ENCODE measurements around the gene RGL3. TPM values are rescaled to one million over a fixed set of nuclear protein-coding genes. Genes with fewer than 3 reads are reported as not detected.

Gene RGL3
- total RNA-seq, 1 experiment from 2014 or later: 100 TPM

GRCh38 chr19:11359421-11359820, 59.7 kb downstream of the RGL3 start:
- Histone ChIP-seq H3K36me3 (ENCODE audit: low read depth) (peaks cover 5% of the 10 kb centered on the region; the same call in 1 of the 2 replicates), H3K27me3 (ENCODE audit: insufficient read depth, low read depth) (no peaks in the 10 kb centered on the region), H3K4me3 (no peak overlapping the region), H3K4me2 (no peak overlapping the region; the same call in 1 of the 2 replicates), H3K9me3 (ENCODE audit: insufficient read depth, low read depth) (no peaks in the 10 kb centered on the region), H2AFZ (no peak overlapping the region), H3F3A (ENCODE audit: insufficient read depth, low read depth) (peaks cover 30% of the 10 kb centered on the region; the same call in 1 of the 2 replicates), H3K9me2 (ENCODE audit: insufficient read depth) (no peaks in the 10 kb centered on the region), H3K27ac (no peak overlapping the region), H4K20me1 (ENCODE audit: insufficient read depth) (peaks cover 6% of the 10 kb centered on the region), H3K79me2 (ENCODE audit: low read depth) (peaks cover 7% of the 10 kb centered on the region), H3K4me1 (replicated peaks; ENCODE audit: insufficient read depth) (peaks cover 25% of the 10 kb centered on the region)
- TF ChIP-seq, protein P1, sequence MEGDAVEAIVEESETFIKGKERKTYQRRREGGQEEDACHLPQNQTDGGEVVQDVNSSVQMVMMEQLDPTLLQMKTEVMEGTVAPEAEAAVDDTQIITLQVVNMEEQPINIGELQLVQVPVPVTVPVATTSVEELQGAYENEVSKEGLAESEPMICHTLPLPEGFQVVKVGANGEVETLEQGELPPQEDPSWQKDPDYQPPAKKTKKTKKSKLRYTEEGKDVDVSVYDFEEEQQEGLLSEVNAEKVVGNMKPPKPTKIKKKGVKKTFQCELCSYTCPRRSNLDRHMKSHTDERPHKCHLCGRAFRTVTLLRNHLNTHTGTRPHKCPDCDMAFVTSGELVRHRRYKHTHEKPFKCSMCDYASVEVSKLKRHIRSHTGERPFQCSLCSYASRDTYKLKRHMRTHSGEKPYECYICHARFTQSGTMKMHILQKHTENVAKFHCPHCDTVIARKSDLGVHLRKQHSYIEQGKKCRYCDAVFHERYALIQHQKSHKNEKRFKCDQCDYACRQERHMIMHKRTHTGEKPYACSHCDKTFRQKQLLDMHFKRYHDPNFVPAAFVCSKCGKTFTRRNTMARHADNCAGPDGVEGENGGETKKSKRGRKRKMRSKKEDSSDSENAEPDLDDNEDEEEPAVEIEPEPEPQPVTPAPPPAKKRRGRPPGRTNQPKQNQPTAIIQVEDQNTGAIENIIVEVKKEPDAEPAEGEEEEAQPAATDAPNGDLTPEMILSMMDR (conservative IDR thresholded peaks at IDR 0.05): no peak
- TF ChIP-seq EZH2 (IDR thresholded peaks at IDR 0.05; ENCODE audit: low read depth): no peak
- DNase-seq: peak; percentile 61 to 77
- intact Hi-C loops (cut with micrococcal nuclease; ENCODE audit: unreplicated experiment): no loop called here
- no TSS peak for BruUV-seq (replicated peaks)
- POLR2A ChIA-PET (ENCODE audit: unreplicated experiment): no interaction called here
- CTCF ChIA-PET: no interaction called here

DNA sequence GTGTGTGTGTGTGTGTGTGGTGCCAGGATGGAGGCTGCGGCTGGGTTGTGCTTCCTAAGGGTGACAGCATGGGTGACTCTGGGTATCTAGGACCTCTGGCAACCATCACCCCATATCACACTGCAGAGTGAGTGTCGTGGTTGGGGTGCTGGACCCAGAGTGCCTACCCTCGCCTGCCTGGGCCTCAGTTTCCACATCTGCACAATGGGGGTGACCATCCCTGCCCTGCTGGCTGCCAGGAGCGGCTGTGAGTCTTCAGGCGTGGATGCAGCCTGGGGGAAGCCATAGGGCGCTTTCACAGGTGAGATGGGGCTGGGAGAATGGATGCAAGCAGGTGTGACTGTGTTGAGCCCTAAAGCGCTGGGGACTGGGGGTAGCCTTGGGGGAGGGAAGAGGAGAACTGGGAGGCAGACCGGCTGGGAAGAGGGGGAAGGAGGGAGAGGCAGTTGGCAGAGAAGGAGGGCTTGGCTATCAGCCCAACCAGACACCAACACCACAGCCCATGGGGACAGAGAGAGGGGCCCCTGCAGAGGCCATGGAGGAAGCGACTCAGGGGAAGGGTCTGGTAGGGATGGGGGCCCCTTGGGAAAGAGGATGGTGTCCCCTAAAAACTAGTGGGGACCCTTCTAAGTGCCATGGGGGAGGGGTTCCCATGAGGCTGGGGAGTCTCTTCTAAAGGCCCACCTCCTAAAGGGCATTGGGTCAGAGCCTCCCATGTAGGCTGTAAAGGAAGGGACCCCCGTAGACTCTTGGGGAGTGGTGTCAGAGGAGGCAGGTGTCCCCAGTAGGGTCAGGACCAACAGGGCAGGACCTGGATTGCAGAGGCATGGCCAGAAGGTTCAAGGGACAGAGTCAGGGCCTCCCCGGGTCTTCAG, 62.2 kb downstream of the RGL3 start:
- H3K36me3 ChIP-seq (ENCODE audit: low read depth): no peaks in the 10 kb centered on the region
- H3K27ac ChIP-seq: no peak overlapping the region
- peaks cover 7% of the 10 kb centered on the region for H3K79me2 ChIP-seq (ENCODE audit: low read depth)
- intact Hi-C loops (cut with micrococcal nuclease; ENCODE audit: unreplicated experiment): no loop called here
- H3K9me2 ChIP-seq (ENCODE audit: insufficient read depth): no peaks in the 10 kb centered on the region
- DNase-seq: no peak
- ChIA-PET POLR2A (ENCODE audit: unreplicated experiment) (no interaction called here), CTCF (no interaction called here)
- no TSS peak for BruUV-seq (replicated peaks)
- no peaks in the 10 kb centered on the region for H3K9me3 ChIP-seq (ENCODE audit: insufficient read depth, low read depth)
- peak overlapping the region; percentile 99; the same call in 1 of the 2 replicates for H3K4me2 ChIP-seq
- H4K20me1 ChIP-seq (ENCODE audit: insufficient read depth): peaks cover 6% of the 10 kb centered on the region
- TF ChIP-seq, protein P1 (conservative IDR thresholded peaks at IDR 0.05): no peak
- TF ChIP-seq EZH2 (IDR thresholded peaks at IDR 0.05; ENCODE audit: low read depth): no peak
- no peak overlapping the region for H3K4me3 ChIP-seq
- H3F3A ChIP-seq (ENCODE audit: insufficient read depth, low read depth): peaks cover 30% of the 10 kb centered on the region; the same call in 1 of the 2 replicates
- H3K4me1 ChIP-seq (replicated peaks; ENCODE audit: insufficient read depth): peaks cover 25% of the 10 kb centered on the region
- no peaks in the 10 kb centered on the region for H3K27me3 ChIP-seq (ENCODE audit: insufficient read depth, low read depth)
- H2AFZ ChIP-seq: no peak overlapping the region

- ChIA-PET POLR2A (ENCODE audit: unreplicated experiment) (no interaction called here), CTCF (no interaction called here)
- TF ChIP-seq, protein P1 (conservative IDR thresholded peaks at IDR 0.05): no peak
- TF ChIP-seq EZH2 (IDR thresholded peaks at IDR 0.05; ENCODE audit: low read depth): no peak
- H3K27me3 ChIP-seq (ENCODE audit: insufficient read depth, low read depth): no peaks in the 10 kb centered on the region
- peaks cover 25% of the 10 kb centered on the region for H3K4me1 ChIP-seq (replicated peaks; ENCODE audit: insufficient read depth)
- peak overlapping the region; percentile 74 for H3K4me3 ChIP-seq
- TSS peak; percentile 60 for BruUV-seq (replicated peaks)
- no peak for DNase-seq
- peak overlapping the region; percentile 99 for H3K4me2 ChIP-seq
- intact Hi-C loops (cut with micrococcal nuclease; ENCODE audit: unreplicated experiment): no loop called here
- peaks cover 6% of the 10 kb centered on the region; the same call in 1 of the 2 replicates for H4K20me1 ChIP-seq (ENCODE audit: insufficient read depth)
- H3K27ac ChIP-seq: no peak overlapping the region
- H2AFZ ChIP-seq: no peak overlapping the region
- H3F3A ChIP-seq (ENCODE audit: insufficient read depth, low read depth): peaks cover 30% of the 10 kb centered on the region; the same call in 1 of the 2 replicates
- peaks cover 7% of the 10 kb centered on the region for H3K79me2 ChIP-seq (ENCODE audit: low read depth)
- no peaks in the 10 kb centered on the region for H3K9me3 ChIP-seq (ENCODE audit: insufficient read depth, low read depth)
- H3K9me2 ChIP-seq (ENCODE audit: insufficient read depth): no peaks in the 10 kb centered on the region
- H3K36me3 ChIP-seq (ENCODE audit: low read depth): no peaks in the 10 kb centered on the region
These were observed 63.1 kb downstream of the RGL3 start for GRCh38 chr19:11356074-11356397.

All from PC-9 (cell line).